Measurements from ENCODE around the gene PIGA. TPM values are rescaled to one million over a fixed set of nuclear protein-coding genes. Genes with fewer than 3 reads are reported as not detected.
"Not testable (repeated sequence)": the region's sequence is repeated elsewhere in the genome, so short reads cannot be mapped to it uniquely, and the experiment has no call there.

The PIGA gene
- total RNA-seq, 4 donors from 2014 or later, result 3.2 to 6.6 (median 4.2) TPM

DNA sequence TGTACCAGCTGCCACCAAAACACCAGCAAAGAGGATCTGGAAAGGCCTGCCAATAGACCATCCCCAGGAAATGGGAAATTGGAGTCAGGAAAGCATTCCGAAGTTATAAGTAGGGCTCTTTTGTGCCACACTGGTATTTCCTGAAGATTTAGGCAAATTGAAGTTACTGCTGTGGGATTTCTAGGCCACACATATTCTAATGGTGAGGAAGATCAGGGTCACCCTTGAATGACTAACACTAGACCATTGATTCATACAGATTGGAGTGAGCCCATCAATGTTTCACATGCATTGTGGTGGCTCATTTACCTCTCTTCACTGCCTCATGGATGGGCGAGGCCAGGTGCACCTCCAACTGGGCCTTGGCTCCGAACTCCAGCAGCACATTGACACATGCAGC is 42.5 kb downstream of the PIGA start:
- Histone ChIP-seq H3K4me3 (no peak overlapping the region), H3K27ac (replicated peaks in 1 of 4) (no peak overlapping the region), H3K9me3 (no peaks in the 10 kb centered on the region), H3K4me1 (no peaks in the 10 kb centered on the region), H3K36me3 (no peaks in the 10 kb centered on the region), H3K27me3 (no peaks in the 10 kb centered on the region)
- no peak for DNase-seq (ENCODE audit: extremely low spot score)
- no peak for TF ChIP-seq POLR2A (IDR thresholded peaks at IDR 0.05; ENCODE audit: low read depth)
- TF ChIP-seq POLR2AphosphoS5 (IDR thresholded peaks at IDR 0.05), result no peak
- TF ChIP-seq EP300 (IDR thresholded peaks at IDR 0.05), result no peak
- TF ChIP-seq, protein P1, sequence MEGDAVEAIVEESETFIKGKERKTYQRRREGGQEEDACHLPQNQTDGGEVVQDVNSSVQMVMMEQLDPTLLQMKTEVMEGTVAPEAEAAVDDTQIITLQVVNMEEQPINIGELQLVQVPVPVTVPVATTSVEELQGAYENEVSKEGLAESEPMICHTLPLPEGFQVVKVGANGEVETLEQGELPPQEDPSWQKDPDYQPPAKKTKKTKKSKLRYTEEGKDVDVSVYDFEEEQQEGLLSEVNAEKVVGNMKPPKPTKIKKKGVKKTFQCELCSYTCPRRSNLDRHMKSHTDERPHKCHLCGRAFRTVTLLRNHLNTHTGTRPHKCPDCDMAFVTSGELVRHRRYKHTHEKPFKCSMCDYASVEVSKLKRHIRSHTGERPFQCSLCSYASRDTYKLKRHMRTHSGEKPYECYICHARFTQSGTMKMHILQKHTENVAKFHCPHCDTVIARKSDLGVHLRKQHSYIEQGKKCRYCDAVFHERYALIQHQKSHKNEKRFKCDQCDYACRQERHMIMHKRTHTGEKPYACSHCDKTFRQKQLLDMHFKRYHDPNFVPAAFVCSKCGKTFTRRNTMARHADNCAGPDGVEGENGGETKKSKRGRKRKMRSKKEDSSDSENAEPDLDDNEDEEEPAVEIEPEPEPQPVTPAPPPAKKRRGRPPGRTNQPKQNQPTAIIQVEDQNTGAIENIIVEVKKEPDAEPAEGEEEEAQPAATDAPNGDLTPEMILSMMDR (IDR thresholded peaks at IDR 0.05), result no peak
- 92% methylated on average over 3 of the region's 3 CpGs for WGBS
- intact Hi-C loops (cut with DNase I), result no loop called here

DNA sequence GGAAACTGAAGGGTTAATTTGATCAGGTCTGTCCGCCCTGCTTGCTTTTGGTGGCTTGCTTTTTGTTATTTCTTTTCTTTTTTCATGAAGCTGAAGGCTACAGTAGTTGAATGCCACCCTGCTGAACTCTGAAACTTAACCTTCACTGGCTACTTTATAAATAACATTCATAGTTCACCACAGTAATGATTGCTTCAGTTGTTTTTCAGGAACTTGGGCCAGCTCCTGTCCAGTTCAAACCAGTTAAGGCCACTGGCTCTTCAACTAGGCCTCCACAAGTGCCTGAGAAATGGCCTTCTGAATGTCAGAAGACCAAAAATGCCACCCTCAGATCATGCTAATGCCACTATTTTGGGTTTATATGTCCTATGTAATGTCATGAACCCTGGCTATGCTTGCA is 57.7 kb downstream of the PIGA start:
- no peaks in the 10 kb centered on the region for H3K36me3 ChIP-seq
- H3K27me3 ChIP-seq, result no peaks in the 10 kb centered on the region
- no peak for DNase-seq (ENCODE audit: extremely low spot score)
- no peak overlapping the region for H3K27ac ChIP-seq (replicated peaks in 1 of 4)
- peaks cover 0 to 4% (median 0%) of the 10 kb centered on the region in 4 donors for H3K9me3 ChIP-seq
- intact Hi-C loops (cut with DNase I), result no loop called here
- 35% methylated on average over 1 of the region's 1 CpG for WGBS
- TF ChIP-seq POLR2AphosphoS5 (IDR thresholded peaks at IDR 0.05) (no peak), POLR2A (IDR thresholded peaks at IDR 0.05; ENCODE audit: low read depth) (no peak), EP300 (IDR thresholded peaks at IDR 0.05) (no peak)
- TF ChIP-seq, protein P1 (IDR thresholded peaks at IDR 0.05), result no peak
- H3K4me1 ChIP-seq, result no peaks in the 10 kb centered on the region
- no peak overlapping the region for H3K4me3 ChIP-seq

DNA sequence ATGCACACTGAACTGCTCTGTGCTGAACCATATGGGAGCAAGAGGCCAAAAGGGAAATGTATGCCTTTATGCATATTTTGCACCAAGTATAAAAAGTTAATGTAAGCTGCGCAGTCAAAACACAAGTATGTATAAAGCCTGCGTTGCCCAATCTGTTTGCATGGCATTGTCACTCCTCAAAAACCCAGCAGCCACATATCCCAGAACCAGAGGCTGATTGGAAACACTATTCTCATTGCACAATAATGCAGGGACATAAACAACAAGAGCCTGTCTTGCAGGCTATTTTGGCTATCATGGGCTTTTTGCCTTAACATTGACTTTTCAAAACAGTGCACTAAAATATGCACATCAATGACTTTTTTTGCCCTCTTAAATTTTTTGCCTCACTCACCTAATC is 60.4 kb downstream of the PIGA start:
- TF ChIP-seq, protein P1 (IDR thresholded peaks at IDR 0.05), result no peak
- no peak for TF ChIP-seq POLR2AphosphoS5 (IDR thresholded peaks at IDR 0.05)
- TF ChIP-seq EP300 (IDR thresholded peaks at IDR 0.05), result no peak
- TF ChIP-seq POLR2A (IDR thresholded peaks at IDR 0.05; ENCODE audit: low read depth), result no peak
- DNase-seq (ENCODE audit: extremely low spot score), result no peak
- Histone ChIP-seq H3K4me1 (peaks cover 0 to 4% (median 2%) of the 10 kb centered on the region in 4 donors), H3K9me3 (peaks cover 0 to 4% (median 0%) of the 10 kb centered on the region in 4 donors), H3K36me3 (no peaks in the 10 kb centered on the region), H3K27ac (replicated peaks in 1 of 4) (no peak overlapping the region), H3K27me3 (no peaks in the 10 kb centered on the region), H3K4me3 (no peak overlapping the region)
- 94% methylated on average over 2 of the region's 2 CpGs for WGBS
- intact Hi-C loops (cut with DNase I), result no loop called here

DNA sequence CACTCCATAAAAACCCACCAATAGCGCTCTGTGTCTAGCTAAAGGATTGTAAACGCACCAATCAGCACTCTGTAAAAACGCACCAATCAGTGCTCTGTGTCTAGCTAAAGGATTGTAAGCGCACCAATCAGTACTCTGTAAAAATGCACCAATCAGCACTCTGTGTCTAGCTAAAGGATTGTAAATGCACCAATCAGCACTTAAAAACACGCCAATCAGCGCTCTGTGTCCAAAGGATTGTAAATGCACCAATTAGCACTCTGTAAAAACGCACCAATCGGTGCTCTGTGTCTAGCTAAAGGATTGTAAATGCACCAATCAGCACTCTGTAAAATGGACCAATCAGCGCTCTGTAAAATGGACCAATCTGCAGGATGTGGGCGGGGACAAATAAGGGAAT is 62.0 kb downstream of the PIGA start:
- H3K27ac ChIP-seq (replicated peaks in 1 of 4); H3K36me3 ChIP-seq; H3K27me3 ChIP-seq; intact Hi-C loops (cut with DNase I); H3K4me3 ChIP-seq; H3K9me3 ChIP-seq; DNase-seq (ENCODE audit: extremely low spot score): not testable (repeated sequence)
- peaks cover 0 to 10% (median 6%) of the 10 kb centered on the region in 4 donors for H3K4me1 ChIP-seq
- WGBS, result 87% methylated on average over 10 of the region's 10 CpGs

DNA sequence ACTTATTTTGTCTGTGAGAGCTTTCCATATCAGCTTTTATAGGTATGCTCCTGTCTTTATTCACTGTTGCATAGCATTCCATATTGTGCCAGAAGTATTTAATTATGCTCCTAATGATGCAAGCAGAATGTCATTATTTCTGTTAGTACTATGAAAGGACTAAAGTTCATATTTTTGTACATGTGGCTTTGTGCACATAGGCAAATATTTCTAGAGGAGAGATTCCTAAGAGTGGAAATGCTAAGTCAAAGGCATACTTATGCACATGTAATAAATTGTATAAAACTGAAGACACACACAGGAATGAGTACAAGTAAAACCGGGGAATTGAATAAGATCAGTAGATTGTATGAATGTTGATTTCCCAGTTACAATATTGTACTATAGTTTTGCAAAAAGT is 63.6 kb downstream of the PIGA start:
- intact Hi-C loops (cut with DNase I), result no loop called here
- no peak overlapping the region for H3K4me3 ChIP-seq

More for the DNA sequence above, 63.6 kb downstream of the PIGA start:
- no peaks in the 10 kb centered on the region for H3K27me3 ChIP-seq
- H3K36me3 ChIP-seq, result no peaks in the 10 kb centered on the region
- H3K9me3 ChIP-seq, result peaks cover 0 to 4% (median 0%) of the 10 kb centered on the region in 4 donors
- TF ChIP-seq POLR2A (IDR thresholded peaks at IDR 0.05; ENCODE audit: low read depth) (no peak), POLR2AphosphoS5 (IDR thresholded peaks at IDR 0.05) (no peak), EP300 (IDR thresholded peaks at IDR 0.05) (no peak)
- TF ChIP-seq, protein P1 (IDR thresholded peaks at IDR 0.05), result no peak
- DNase-seq (ENCODE audit: extremely low spot score), result no peak
- WGBS, result 88% methylated on average over 1 of the region's 1 CpG
- H3K4me1 ChIP-seq, result peaks cover 0 to 10% (median 6%) of the 10 kb centered on the region in 4 donors
- H3K27ac ChIP-seq (replicated peaks in 1 of 4), result no peak overlapping the region

All from esophagus muscularis mucosa (tissue), 4 donors.